ENCODE results near the gene ANKRD29. TPM values are rescaled to one million over a fixed set of nuclear protein-coding genes. Genes with fewer than 3 reads are reported as not detected.
A peak's percentile ranks its signal among the peaks of the same experiment; 100 is the strongest.

The ANKRD29 gene
- total and polyA plus RNA-seq, 2 of the 4 experiments (the other 2 are of a cell fraction) = 0.18 to 0.31 TPM

DNA sequence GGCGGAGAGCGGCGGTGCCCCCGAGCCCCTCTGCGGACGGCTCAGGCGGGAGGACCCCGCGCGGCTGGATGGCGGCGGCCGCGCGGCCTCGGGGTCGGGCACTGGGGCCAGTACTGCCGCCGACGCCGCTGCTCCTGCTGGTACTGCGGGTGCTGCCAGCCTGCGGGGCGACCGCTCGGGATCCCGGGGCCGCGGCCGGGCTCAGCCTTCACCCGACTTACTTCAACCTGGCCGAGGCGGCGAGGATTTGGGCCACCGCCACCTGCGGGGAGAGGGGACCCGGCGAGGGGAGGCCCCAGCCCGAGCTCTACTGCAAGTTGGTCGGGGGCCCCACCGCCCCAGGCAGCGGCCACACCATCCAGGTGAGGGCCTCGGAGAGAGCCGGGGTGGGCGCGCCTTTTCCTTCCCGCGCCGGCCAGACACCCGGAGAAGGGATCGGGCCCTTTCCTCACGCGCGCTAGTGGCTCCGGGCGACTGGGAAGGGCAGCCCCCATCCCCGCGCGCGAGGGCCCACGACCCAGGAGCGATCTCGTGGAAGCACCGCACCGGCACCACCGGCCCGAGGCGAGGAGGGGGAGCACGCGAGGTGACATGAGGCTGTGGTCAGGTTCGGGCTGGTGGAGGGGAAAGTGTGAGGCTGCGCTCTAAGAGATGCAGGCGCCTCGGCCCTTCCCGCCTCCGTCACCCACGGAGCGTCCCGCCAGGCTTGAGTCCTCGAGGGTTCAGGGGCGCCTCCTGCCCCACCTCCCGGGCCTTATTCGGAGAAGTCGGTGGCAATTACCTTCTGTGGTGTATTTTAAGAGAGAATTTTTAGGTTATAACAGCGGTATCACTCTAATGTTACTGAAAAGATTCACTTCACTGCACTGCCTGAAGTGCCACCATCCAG is 27.1 kb upstream of the ANKRD29 start:
- Histone ChIP-seq H2BK5ac (ENCODE audit: low read depth, low read length, poor library complexity, severe bottlenecking) (no peak overlapping the region), H3K4me1 (ENCODE audit: control insufficient read depth, insufficient read depth, low read length) (peaks cover 6% of the 10 kb centered on the region), H3K79me1 (ENCODE audit: low read depth in 1 of 2, low read length in 2 of 2) (no peaks in the 10 kb centered on the region), H3K27me3 (ENCODE audit: control insufficient read depth, insufficient read depth, low read length) (peaks cover 38% of the 10 kb centered on the region), H2BK20ac (ENCODE audit: low read depth, low read length) (no peak overlapping the region), H2AK5ac (ENCODE audit: low read depth, low read length) (no peak overlapping the region; the same call in 1 of the 2 replicates), H4K91ac (ENCODE audit: insufficient read depth, low read depth, low read length) (no peak overlapping the region), H3K9me1 (ENCODE audit: insufficient read depth, low read length) (peaks cover 4% of the 10 kb centered on the region), H4K5ac (ENCODE audit: low read depth, low read length) (no peak overlapping the region), H4K20me1 (ENCODE audit: insufficient read depth, low read length) (0 out of 2 replicates have a peak, but pooled peaks cover 4% of the 10 kb centered on the region), H3K36me3 (ENCODE audit: control insufficient read depth, insufficient read depth, low read length) (no peaks in the 10 kb centered on the region), H3K23ac (ENCODE audit: low read depth, low read length) (no peak overlapping the region), H3K14ac (replicated peaks; ENCODE audit: low read depth, low read length) (no peak overlapping the region), H2AFZ (replicated peaks; ENCODE audit: low read length, poor library complexity) (peak overlapping the region; percentile 46), H3K27ac (ENCODE audit: insufficient read depth, low read length) (no peak overlapping the region; the same call in 1 of the 2 replicates), H2BK120ac (ENCODE audit: low read depth, low read length) (no peak overlapping the region), H3K56ac (ENCODE audit: extremely low read depth, insufficient read depth, low read length) (no peak overlapping the region), H3K18ac (ENCODE audit: low read depth, low read length) (no peak overlapping the region), H3K9ac (ENCODE audit: low read depth, low read length) (no peak overlapping the region), H3K4me3 (ENCODE audit: insufficient read depth, low read depth, low read length) (peak overlapping the region; percentile 40), H2BK15ac (ENCODE audit: low read depth, low read length) (no peak overlapping the region), H2AK9ac (replicated peaks; ENCODE audit: low read depth, low read length, poor library complexity) (no peak overlapping the region), H3K4ac (ENCODE audit: low read depth, low read length) (no peak overlapping the region), H3K9me3 (ENCODE audit: control insufficient read depth, insufficient read depth, low read length) (peaks cover 3% of the 10 kb centered on the region), H3K4me2 (ENCODE audit: low read depth, low read length) (peak overlapping the region; percentile 92), H4K8ac (ENCODE audit: low read depth in 2 of 2, low read length in 2 of 2) (no peak overlapping the region)
- in situ Hi-C loops (cut with MboI; ENCODE audit: low sequenced_read_pairs) = no loop called here
- ATAC-seq (ENCODE audit: low read depth) = peak; percentile 16
- dilution Hi-C loops (cut with HindIII; ENCODE audit: low sequenced_read_pairs, unreplicated experiment) = no loop called here
- 2% methylated on average over 31 of the region's 85 CpGs; no CpG with 5 or more reads in 1 of the 2 experiments for WGBS, 2 experiments (ENCODE audit: extremely low coverage in 2 of 2, insufficient read length in 1 of 2)
- POLR2A ChIA-PET (ENCODE audit: unreplicated experiment) = no interaction called here
- intact Hi-C loops (cut with micrococcal nuclease) = no loop called here
- DNase-seq = no peak
- no TSS peak for BruUV-seq (replicated peaks)
- CTCF ChIA-PET = interaction anchor here (0.6 kb wide), 1 partner anchor 55 kb away, joined by 4 read pairs; no protein-coding TSS in a partner anchor
- TF ChIP-seq MXI1 (IDR thresholded peaks at IDR 0.05; ENCODE audit: borderline replicate concordance, low read depth, low read length) (no peak), RFX5 (IDR thresholded peaks at IDR 0.05; ENCODE audit: low read depth, low read length) (no peak), CEBPB (IDR thresholded peaks at IDR 0.05; ENCODE audit: low read depth, low read length) (no peak), MAFK (IDR thresholded peaks at IDR 0.05; ENCODE audit: low read depth, low read length) (no peak), RAD21 (IDR thresholded peaks at IDR 0.05; ENCODE audit: low read length) (no peak), CHD1 (IDR thresholded peaks at IDR 0.05; ENCODE audit: low read depth, low read length) (no peak), RCOR1 (IDR thresholded peaks at IDR 0.05; ENCODE audit: insufficient replicate concordance, low read length) (no peak), POLR2A (IDR thresholded peaks at IDR 0.05; ENCODE audit: low read depth, low read length) (no peak), MAZ (IDR thresholded peaks at IDR 0.05; ENCODE audit: borderline replicate concordance, low read depth, low read length) (no peak), FOS (IDR thresholded peaks at IDR 0.05; ENCODE audit: low read depth, low read length) (no peak), BHLHE40 (IDR thresholded peaks at IDR 0.05; ENCODE audit: low read depth, low read length) (no peak), SMC3 (IDR thresholded peaks at IDR 0.05; ENCODE audit: low read depth, low read length) (no peak)
- TF ChIP-seq, protein P1, sequence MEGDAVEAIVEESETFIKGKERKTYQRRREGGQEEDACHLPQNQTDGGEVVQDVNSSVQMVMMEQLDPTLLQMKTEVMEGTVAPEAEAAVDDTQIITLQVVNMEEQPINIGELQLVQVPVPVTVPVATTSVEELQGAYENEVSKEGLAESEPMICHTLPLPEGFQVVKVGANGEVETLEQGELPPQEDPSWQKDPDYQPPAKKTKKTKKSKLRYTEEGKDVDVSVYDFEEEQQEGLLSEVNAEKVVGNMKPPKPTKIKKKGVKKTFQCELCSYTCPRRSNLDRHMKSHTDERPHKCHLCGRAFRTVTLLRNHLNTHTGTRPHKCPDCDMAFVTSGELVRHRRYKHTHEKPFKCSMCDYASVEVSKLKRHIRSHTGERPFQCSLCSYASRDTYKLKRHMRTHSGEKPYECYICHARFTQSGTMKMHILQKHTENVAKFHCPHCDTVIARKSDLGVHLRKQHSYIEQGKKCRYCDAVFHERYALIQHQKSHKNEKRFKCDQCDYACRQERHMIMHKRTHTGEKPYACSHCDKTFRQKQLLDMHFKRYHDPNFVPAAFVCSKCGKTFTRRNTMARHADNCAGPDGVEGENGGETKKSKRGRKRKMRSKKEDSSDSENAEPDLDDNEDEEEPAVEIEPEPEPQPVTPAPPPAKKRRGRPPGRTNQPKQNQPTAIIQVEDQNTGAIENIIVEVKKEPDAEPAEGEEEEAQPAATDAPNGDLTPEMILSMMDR (conservative IDR thresholded peaks at IDR 0.05; ENCODE audit: low read depth, low read length) = no peak
- TF ChIP-seq, protein P2, sequence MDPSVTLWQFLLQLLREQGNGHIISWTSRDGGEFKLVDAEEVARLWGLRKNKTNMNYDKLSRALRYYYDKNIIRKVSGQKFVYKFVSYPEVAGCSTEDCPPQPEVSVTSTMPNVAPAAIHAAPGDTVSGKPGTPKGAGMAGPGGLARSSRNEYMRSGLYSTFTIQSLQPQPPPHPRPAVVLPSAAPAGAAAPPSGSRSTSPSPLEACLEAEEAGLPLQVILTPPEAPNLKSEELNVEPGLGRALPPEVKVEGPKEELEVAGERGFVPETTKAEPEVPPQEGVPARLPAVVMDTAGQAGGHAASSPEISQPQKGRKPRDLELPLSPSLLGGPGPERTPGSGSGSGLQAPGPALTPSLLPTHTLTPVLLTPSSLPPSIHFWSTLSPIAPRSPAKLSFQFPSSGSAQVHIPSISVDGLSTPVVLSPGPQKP (IDR thresholded peaks at IDR 0.05; ENCODE audit: borderline replicate concordance, low read depth, low read length) = no peak

Measured in IMR-90 (cell line).